OCI-LY7 (cell line): ENCODE results near the gene TMBIM1.

Experiments used
- CTCF ChIP-seq: fragments of 200-600 bp; sonication (generic); conservative IDR thresholded peaks from 2 replicates; pipeline ENCODE4 v1.5.1; 2014; ENCODE audit warnings: mild to moderate bottlenecking, antibody characterized with exemption, low read length, moderate library complexity, mixed read lengths
- EZH2phosphoT487 ChIP-seq: fragments of 200-600 bp; sonication (generic); IDR thresholded peaks from 2 replicates; pipeline ENCODE4 v1.6.1; 2018; ENCODE audit warnings: low read depth, borderline replicate concordance, mild to moderate bottlenecking, mixed run types, antibody characterized with exemption, low read length, moderate library complexity, mixed read lengths

- TF ChIP-seq CTCF (no peak), EZH2phosphoT487 (no peak)
Measured at GRCh38 chr2:218313356-218313755, 21.1 kb upstream of the TMBIM1 start.
